BLaER1 treated with 17β-estradiol and CSF1 and Interleukin-3, amounts not matched to agents 10 nM and 100 nM (cell line): Measurements from ENCODE around the gene IL33.

ENCODE experiments used
- H3K27ac ChIP-seq, 11 experiments: shearing (Covaris generic); formaldehyde crosslinking; 2 replicates each; pipeline ENCODE4 v1.8.1; 2022
- H3K27me3 ChIP-seq, 11 experiments: shearing (Covaris generic); formaldehyde crosslinking; 2 replicates each; pipeline ENCODE4 v1.8.1; 2022
- H3K36me3 ChIP-seq, 11 experiments: shearing (Covaris generic); formaldehyde crosslinking; 2 replicates each; pipeline ENCODE4 v1.8.1; 2022
- H3K4me1 ChIP-seq, 10 experiments: shearing (Covaris generic); formaldehyde crosslinking; 2 replicates each; pipeline ENCODE4 v1.8.1; 2022
- H3K4me2 ChIP-seq, 11 experiments: shearing (Covaris generic); formaldehyde crosslinking; 2 replicates each; pipeline ENCODE4 v1.8.1; 2022
- H3K4me3 ChIP-seq, 10 experiments: shearing (Covaris generic); formaldehyde crosslinking; 2 replicates each; pipeline ENCODE4 v1.8.1; 2022
- H3K9ac ChIP-seq, 11 experiments: shearing (Covaris generic); formaldehyde crosslinking; 2 replicates each; pipeline ENCODE4 v1.8.1; 2022
- H3K9me3 ChIP-seq, 11 experiments: shearing (Covaris generic); formaldehyde crosslinking; replicated peaks in 1 of 11; 2 replicates each; pipeline ENCODE4 v1.8.1; 2022
- H4K20me1 ChIP-seq, 11 experiments: shearing (Covaris generic); formaldehyde crosslinking; 2 replicates each; pipeline ENCODE4 v1.8.1; 2022
- Cebpa-rat ChIP-seq, 11 experiments: shearing (Covaris generic); IDR thresholded peaks; 2 replicates each; pipeline ENCODE4 v1.8.1; 2022

The IL33 gene

GRCh38 chr9:6305954-6306563 lies 90.5 kb downstream of the IL33 start:
- H3K9me3 ChIP-seq, result peaks cover 0 to 10% (median 6%) of the 10 kb centered on the region in 11 experiments; a peak in 7 of 22 replicates
- no peak overlapping the region for H3K4me2 ChIP-seq
- no peaks in the 10 kb centered on the region for H3K27me3 ChIP-seq
- H3K9ac ChIP-seq, result no peak overlapping the region
- TF ChIP-seq Cebpa-rat (IDR thresholded peaks at IDR 0.05), result no peak
- no peaks in the 10 kb centered on the region for H3K36me3 ChIP-seq
- peaks cover 0 to 10% (median 7%) of the 10 kb centered on the region in 10 experiments; a peak in 12 of 20 replicates for H3K4me1 ChIP-seq
- no peaks in the 10 kb centered on the region for H4K20me1 ChIP-seq
- no peak overlapping the region for H3K27ac ChIP-seq
- H3K4me3 ChIP-seq, result no peak overlapping the region
